Activated CD4-positive, alpha-beta T cell treated with anti-CD3 and anti-CD28 coated beads, Interleukin-2, amount 10 ng/mL, durations not matched to agents 7 days and 5 days (primary cell): ENCODE measurements around the gene CDC42. TPM values are rescaled to one million over a fixed set of nuclear protein-coding genes. Genes with fewer than 3 reads are reported as not detected.
"Not testable (repeated sequence)": the region's sequence is repeated elsewhere in the genome, so short reads cannot be mapped to it uniquely, and the experiment has no call there.

Source experiments
- CTCF ChIA-PET: fragments of 350-600 bp; sonication (Branson Sonifier 250); formaldehyde crosslinking; loops from one replicate; lab custom pipeline; 2021; ENCODE audit warnings: antibody characterized with exemption; lab: Charles Lee
- POLR2A ChIA-PET: fragments of 350-600 bp; sonication (Branson Sonifier 250); formaldehyde crosslinking; loops from one replicate; lab custom pipeline; 2021; ENCODE audit warnings: antibody characterized with exemption; lab: Charles Lee
- DNase-seq: peaks from one replicate; pipeline ENCODE4 v3.0.0-alpha.2; 2020
- H3K27ac Mint-ChIP-seq: one replicate; pipeline ENCODE4 v1.8.0; 2021; ENCODE audit warnings: mild to moderate bottlenecking, moderate library complexity, mixed read lengths
- H3K27me3 Mint-ChIP-seq: one replicate; pipeline ENCODE4 v1.8.0; 2021; ENCODE audit warnings: mixed read lengths
- H3K36me3 Mint-ChIP-seq: one replicate; pipeline ENCODE4 v1.8.0; 2021; ENCODE audit warnings: low read depth, mixed read lengths
- H3K4me1 Mint-ChIP-seq: one replicate; pipeline ENCODE4 v1.8.0; 2021; ENCODE audit warnings: mixed read lengths
- H3K4me3 Mint-ChIP-seq: one replicate; pipeline ENCODE4 v1.8.0; 2021; ENCODE audit warnings: mild to moderate bottlenecking, moderate library complexity, mixed read lengths
- H3K9me3 Mint-ChIP-seq: one replicate; pipeline ENCODE4 v1.8.0; 2021; ENCODE audit warnings: mixed read lengths
- total RNA-seq, 2 experiments: library from RNA; stranded (reverse); gene quantifications; one replicate each; pipeline ENCODE4 v1.2.3, GENCODE V29; 2021

CDC42 gene
- total RNA-seq = 100 to 1,000 TPM; 378 to 413 TPM

DNA sequence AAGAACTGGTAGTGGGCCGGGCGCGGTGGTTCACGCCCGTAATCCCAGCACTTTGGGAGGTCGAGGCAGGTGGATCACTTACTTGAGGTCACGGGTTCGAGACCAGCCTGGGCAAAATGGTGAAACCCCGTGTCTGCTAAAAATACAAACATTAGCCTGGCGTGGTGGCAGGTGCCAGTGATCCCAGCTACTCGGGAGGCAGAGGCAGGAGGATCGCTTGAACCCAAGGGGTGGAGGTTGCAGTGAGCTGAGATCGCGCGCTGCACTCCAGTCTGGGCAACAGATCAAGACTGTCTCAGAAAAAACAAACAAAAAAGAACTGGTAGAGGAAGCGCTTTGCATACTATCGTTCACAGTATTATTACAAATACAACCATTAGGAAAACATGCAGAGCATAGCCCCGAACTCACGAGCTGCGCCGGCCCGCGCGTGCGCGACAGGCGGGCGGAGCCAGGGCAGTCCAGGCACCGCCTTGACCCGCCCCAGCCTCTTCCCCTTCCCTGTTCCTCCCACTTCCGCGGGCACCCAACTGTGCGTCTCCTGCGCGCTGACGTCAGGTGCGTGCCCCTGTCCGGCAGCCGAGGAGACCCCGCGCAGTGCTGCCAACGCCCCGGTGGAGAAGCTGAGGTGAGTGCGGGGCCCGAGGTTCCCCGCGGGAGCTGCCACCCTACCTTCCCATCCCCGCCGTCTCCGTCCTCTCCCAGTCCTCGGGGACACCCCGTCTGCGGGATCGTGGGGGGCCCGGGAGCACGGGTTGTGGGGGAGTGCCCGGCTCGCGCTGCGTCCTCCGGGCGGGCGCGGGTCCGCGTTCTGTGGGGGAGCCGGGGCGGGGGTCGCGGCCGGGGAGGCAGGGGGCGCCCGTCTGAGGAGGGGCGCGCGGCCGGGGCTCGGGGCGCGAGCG is at the start of gene CDC42:
Gene CDC42, plus strand, starts transcription at position 595 of the 902 bp plus-strand sequence. CDS start 25,770 bp downstream, outside the sequence.
- H3K27ac Mint-ChIP-seq = peak within 1 kb of the TSS; percentile 99
- peak; percentile 97 for DNase-seq
- POLR2A ChIA-PET = interaction anchor here (1.1 to 1.5 kb wide), 4 partner anchors 13 to 28 kb away, joined by 3 to 10 read pairs (median 6); no protein-coding TSS in a partner anchor
- no peaks in the 10 kb centered on the region for H3K9me3 Mint-ChIP-seq
- H3K36me3 Mint-ChIP-seq = peaks cover 32% of the 10 kb centered on the region
- H3K4me1 Mint-ChIP-seq = peaks cover 63% of the 10 kb centered on the region
- CTCF ChIA-PET = interaction anchor here (1.3 to 4.8 kb wide), 4 partner anchors 11 to 29 kb away, joined by 3 to 40 read pairs (median 6); no protein-coding TSS in a partner anchor
- H3K27me3 Mint-ChIP-seq = no peaks in the 10 kb centered on the region
- H3K4me3 Mint-ChIP-seq = peak within 1 kb of the TSS; percentile 99

DNA sequence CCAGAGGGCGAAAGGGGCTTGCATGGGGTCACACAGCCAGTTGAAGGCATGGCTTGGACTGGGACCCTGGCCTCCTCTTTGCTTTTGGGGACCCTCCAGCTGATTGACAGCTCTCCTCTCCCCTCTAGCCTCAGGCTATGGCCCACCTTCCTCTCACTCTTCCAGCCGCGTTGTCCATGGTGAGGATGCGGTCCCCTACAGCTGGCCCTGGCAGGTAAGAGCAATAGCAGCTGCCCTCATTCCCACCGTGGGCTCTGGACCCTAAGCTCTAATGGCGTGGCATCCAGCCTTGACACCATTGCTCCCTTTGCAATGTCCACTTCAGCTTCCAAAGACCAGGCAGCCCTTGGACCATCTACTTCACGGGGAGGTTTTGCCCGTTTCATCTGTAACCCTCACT is 49.6 kb upstream of the CDC42 start:
- H3K4me3 Mint-ChIP-seq, H3K27ac Mint-ChIP-seq, H3K36me3 Mint-ChIP-seq, POLR2A ChIA-PET, H3K4me1 Mint-ChIP-seq, H3K9me3 Mint-ChIP-seq, DNase-seq, H3K27me3 Mint-ChIP-seq: not testable (repeated sequence)
- CTCF ChIA-PET = interaction anchor here (1.8 kb wide), 1 partner anchor 21 kb away, joined by 4 read pairs; no protein-coding TSS in a partner anchor

DNA sequence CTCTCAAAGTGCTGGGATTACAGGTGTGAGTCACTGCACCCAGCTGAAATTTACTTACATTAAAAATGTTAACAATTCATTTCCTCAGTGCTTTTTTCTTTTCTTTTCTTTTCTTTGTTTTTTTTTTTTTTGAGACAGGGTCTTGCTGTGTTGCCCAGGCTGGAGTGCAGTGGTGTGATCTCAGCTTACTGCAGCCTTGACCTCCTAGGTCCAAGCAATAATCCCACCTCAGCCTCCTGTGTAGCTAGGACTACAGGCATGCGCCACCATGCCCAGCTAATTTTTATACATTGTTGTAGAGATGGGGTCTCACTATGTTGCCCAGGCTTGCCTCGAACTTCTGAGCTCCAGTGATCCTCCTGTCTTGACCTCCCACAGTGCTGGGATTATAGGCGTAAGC is 48.5 kb upstream of the CDC42 start:
- CTCF ChIA-PET = interaction anchor here (0.7 to 1.8 kb wide), 2 partner anchors 20 to 1184 kb away, joined by 4 to 7 read pairs; no protein-coding TSS in a partner anchor
- H3K27me3 Mint-ChIP-seq, H3K4me3 Mint-ChIP-seq, H3K9me3 Mint-ChIP-seq, DNase-seq, H3K4me1 Mint-ChIP-seq, H3K27ac Mint-ChIP-seq, POLR2A ChIA-PET, H3K36me3 Mint-ChIP-seq: not testable (repeated sequence)

DNA sequence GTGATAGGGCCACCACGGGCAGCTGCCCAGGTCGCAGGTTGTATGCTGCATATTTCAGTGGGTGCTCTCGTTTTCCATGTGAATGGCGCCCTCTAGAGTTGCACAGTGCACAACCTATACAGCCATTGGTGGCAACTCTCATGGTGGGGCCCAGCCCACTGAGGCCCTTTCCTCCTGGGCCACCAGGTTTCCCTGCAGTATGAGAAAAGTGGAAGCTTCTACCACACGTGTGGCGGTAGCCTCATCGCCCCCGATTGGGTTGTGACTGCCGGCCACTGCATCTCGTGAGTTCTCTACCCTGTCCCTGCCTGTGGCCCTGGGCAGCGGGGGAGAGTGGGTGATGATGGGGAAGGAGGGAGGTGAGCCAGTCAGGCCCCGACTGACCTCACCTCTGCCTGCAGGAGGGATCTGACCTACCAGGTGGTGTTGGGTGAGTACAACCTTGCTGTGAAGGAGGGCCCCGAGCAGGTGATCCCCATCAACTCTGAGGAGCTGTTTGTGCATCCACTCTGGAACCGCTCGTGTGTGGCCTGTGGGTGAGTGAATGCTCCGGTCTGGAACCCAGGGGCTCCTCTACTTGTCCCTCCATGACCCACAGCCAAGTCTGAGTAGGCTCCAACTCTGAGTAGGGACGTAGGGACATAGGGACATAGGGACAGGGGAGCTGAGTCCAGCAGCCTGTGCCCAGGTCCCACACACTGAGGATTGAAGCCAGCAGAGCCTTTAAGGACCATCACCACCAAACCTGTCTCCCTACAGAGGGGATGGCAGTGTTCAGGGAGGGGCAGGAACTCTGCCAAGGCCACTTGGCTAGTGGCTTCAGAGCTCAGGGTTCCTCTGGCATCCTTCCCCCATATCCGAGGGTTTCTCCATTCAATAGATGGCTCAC is 47.0 kb upstream of the CDC42 start:
- POLR2A ChIA-PET, H3K36me3 Mint-ChIP-seq, H3K27me3 Mint-ChIP-seq, H3K9me3 Mint-ChIP-seq, CTCF ChIA-PET, H3K4me1 Mint-ChIP-seq, H3K27ac Mint-ChIP-seq, H3K4me3 Mint-ChIP-seq: not testable (repeated sequence)
- peak; percentile 38 for DNase-seq

DNA sequence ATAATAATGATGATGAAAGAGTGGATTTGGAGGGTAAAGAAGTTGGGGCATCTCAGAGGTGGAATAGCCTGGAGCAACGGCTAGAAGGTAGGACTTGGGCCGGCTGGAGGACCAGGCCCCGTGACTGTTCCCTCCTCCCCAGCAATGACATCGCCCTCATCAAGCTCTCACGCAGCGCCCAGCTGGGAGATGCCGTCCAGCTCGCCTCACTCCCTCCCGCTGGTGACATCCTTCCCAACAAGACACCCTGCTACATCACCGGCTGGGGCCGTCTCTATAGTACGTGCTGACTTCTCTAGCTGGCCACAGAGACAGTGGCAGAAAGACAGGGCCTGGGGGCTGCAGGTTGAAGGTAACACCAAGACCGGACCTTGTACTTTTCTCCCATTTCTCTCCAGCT is 45.8 kb upstream of the CDC42 start:
- H3K27ac Mint-ChIP-seq, H3K36me3 Mint-ChIP-seq, DNase-seq, POLR2A ChIA-PET, CTCF ChIA-PET, H3K4me3 Mint-ChIP-seq, H3K27me3 Mint-ChIP-seq, H3K9me3 Mint-ChIP-seq, H3K4me1 Mint-ChIP-seq: not testable (repeated sequence)

DNA sequence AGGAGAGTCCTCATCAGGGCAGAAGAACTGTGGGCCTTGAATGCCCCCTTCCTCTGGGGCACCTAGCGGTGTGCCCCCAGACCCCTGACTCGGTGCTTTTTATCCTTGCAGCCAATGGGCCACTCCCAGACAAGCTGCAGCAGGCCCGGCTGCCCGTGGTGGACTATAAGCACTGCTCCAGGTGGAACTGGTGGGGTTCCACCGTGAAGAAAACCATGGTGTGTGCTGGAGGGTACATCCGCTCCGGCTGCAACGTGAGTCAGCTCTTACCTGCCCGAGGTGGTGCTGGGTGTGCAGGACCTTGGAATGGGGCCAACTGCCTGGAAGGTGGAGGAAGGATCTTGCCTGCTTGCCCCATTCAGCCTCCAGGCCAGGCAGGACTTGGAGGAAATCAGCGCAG is 45.2 kb upstream of the CDC42 start:
- H3K9me3 Mint-ChIP-seq, H3K27ac Mint-ChIP-seq, POLR2A ChIA-PET, H3K4me3 Mint-ChIP-seq, DNase-seq, H3K4me1 Mint-ChIP-seq, H3K36me3 Mint-ChIP-seq, H3K27me3 Mint-ChIP-seq, CTCF ChIA-PET: not testable (repeated sequence)

DNA sequence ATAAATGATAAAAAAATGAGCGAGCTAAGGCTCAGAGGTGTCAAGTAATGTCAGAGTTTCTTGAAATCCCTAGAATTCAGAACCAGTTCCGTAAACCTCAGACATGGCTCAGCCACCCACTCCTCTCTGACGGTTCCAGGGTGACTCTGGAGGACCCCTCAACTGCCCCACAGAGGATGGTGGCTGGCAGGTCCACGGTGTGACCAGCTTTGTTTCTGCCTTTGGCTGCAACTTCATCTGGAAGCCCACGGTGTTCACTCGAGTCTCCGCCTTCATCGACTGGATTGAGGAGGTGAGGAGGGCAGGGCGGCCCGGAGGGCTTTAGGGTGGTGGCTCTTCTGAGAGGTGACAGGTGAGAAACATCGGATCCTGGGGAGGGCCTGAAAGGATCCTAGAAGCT is 42.9 kb upstream of the CDC42 start:
- H3K9me3 Mint-ChIP-seq, H3K27ac Mint-ChIP-seq, H3K27me3 Mint-ChIP-seq, CTCF ChIA-PET, H3K4me3 Mint-ChIP-seq, POLR2A ChIA-PET, H3K36me3 Mint-ChIP-seq, H3K4me1 Mint-ChIP-seq, DNase-seq: not testable (repeated sequence)

DNA sequence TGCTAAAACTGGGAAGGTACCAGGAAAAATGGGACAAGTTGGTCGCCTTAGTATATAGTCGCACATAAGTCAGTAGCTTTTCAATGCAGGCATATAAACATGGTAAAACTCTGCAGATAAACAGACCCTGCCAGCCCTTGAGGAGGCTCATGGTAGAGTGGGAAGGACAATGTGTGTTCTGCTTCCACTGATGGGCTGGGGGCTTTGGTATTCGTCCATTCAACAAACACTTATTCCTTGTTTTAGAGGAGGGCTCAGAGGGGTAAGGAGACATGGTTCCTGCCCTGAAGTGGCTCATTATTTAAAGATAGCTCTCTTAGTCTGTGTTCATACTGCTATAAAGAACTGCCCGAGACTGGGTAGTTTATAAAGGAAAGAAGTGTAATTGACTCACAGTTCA is 39.8 kb upstream of the CDC42 start:
- H3K4me1 Mint-ChIP-seq, DNase-seq, H3K27ac Mint-ChIP-seq, H3K27me3 Mint-ChIP-seq, CTCF ChIA-PET, POLR2A ChIA-PET, H3K9me3 Mint-ChIP-seq, H3K4me3 Mint-ChIP-seq, H3K36me3 Mint-ChIP-seq: not testable (repeated sequence)

DNA sequence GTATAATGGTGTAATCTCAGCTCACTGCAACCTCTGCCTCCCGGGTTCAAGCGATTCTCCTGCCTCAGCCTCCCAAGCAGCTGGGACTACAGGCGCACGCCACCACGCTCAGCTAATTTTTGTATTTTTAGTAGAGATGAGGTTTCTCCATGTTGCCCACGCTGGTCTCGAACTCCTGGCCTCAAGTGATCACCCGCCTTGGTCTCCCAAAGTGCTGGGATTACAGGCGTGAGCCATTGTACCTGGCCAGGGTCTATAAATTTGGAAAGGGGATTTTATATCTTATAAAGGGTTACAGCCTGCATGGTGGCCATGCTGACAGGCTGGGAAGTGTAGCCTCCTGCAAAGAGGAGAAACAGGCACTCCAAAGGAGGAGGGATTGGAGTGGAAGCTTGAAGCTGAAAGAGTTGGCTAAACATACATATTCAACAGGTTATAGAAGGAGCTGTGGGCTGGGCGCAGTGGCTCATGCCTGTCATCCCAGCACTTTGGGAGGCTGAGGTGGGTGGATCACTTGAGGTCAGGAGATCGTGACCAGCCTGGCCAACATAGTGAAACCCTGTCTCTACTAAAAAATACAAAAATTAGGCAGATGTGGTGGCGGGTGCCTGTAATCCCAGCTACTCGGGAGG is 37.8 kb upstream of the CDC42 start:
- CTCF ChIA-PET = interaction anchor here (1.5 kb wide), 1 partner anchor 9 kb away, joined by 11 read pairs; no protein-coding TSS in a partner anchor
- POLR2A ChIA-PET, H3K9me3 Mint-ChIP-seq, H3K27me3 Mint-ChIP-seq, H3K4me3 Mint-ChIP-seq, DNase-seq, H3K27ac Mint-ChIP-seq, H3K36me3 Mint-ChIP-seq: not testable (repeated sequence)
- H3K4me1 Mint-ChIP-seq = peaks cover 15% of the 10 kb centered on the region

DNA sequence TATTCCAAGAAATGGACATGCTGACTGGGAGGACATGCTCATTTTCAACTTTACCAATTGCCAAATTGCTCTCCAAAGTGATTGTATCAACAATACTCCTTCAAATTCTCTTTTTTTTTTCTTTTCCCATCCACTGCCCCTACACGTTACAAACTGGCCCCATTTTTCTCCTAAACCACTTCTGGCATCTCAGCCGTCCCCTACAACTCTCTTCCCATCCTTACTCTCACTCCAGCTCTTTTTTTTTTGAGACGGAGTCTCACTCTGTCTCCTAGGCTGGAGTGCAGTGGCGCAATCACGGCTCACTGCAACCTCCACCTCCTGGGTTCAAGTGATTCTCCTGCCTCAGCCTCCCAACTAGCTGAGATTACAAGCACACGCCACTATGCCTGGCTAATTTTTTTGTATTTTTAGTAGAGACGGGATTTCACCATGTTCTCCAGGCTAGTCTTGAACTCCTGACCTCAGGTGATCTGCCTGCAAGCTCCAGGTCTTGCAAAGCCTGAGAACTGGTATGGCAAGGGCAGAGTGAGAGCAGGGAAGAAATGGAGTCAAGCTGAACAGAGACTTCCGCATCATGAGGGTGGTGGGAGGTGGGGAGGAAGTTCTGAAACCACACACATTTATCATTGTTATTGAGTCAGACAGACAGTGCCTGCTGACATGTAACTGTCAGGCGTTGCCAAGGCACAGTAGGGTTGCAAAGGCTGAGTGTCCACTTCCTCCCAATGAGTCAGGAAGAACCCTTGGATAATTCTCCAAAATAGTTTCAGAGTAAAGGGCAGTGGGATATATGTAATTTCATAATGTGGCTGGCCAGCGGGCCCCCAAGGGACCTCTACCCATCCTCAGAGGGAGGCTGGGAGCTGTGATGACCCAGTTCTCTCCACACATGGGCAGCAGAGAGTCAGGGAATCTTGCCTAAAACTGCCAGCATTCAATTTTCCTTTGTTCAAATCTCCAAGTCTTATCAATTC is 33.6 kb upstream of the CDC42 start:
- peak overlapping the region; percentile 97 for H3K27ac Mint-ChIP-seq
- CTCF ChIA-PET = interaction anchor here (0.7 to 1.5 kb wide), 4 partner anchors 8 to 773 kb away, joined by 3 to 4 read pairs (median 3); no protein-coding TSS in a partner anchor
- H3K36me3 Mint-ChIP-seq = no peaks in the 10 kb centered on the region
- H3K4me1 Mint-ChIP-seq = peaks cover 35% of the 10 kb centered on the region
- peak overlapping the region; percentile 37 for H3K4me3 Mint-ChIP-seq
- H3K27me3 Mint-ChIP-seq = no peaks in the 10 kb centered on the region
- no peaks in the 10 kb centered on the region for H3K9me3 Mint-ChIP-seq
- DNase-seq = peak; percentile 79
- POLR2A ChIA-PET = no interaction called here

DNA sequence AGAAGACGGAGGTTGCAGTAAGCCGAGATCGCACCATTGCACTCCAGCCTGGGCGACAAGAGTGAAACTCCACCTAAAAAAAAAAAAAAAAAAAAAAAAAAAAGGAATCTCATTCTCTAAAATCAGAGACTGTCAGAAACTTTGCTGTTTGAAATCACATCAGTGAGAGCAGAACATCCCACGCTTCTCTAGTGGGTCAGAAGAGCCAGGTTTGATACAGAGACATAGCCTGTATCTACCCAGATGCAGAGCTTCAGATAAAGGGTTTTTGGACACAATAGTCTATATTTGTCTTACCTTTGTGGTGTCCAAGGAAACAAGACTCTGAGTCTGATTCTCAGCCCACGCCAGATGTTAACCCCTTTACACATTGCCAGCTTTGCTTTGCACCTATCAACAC is 31.4 kb upstream of the CDC42 start:
- Mint-ChIP-seq H3K4me3 (no peak overlapping the region), H3K36me3 (peaks cover 2% of the 10 kb centered on the region), H3K9me3 (no peaks in the 10 kb centered on the region), H3K27ac (no peak overlapping the region), H3K4me1 (peaks cover 47% of the 10 kb centered on the region), H3K27me3 (no peaks in the 10 kb centered on the region)
- DNase-seq = no peak
- ChIA-PET CTCF (interaction anchor here (0.6 to 8.6 kb wide), 5 partner anchors 18 to 417 kb away, joined by 3 to 105 read pairs (median 4); no protein-coding TSS in a partner anchor), POLR2A (no interaction called here)
